GM23338 (cell line): ENCODE data around the gene SYNPO. TPM values are rescaled to one million over a fixed set of nuclear protein-coding genes. Genes with fewer than 3 reads are reported as not detected.

Source experiments
- ATAC-seq: fragments of 200-7000 bp; cut with Tn5 transposase; 3 replicates; pipeline ENCODE4 v1.9.1; 2020
- DNase-seq: peaks from one replicate; pipeline ENCODE4 v3.0.0-alpha.2; 2015; ENCODE audit warnings: low spot score
- H2AFZ ChIP-seq: fragments of 200-600 bp; sonication (generic); 2 replicates; pipeline ENCODE4 v1.8.0; 2016; ENCODE audit warnings: antibody characterized with exemption, mild to moderate bottlenecking, moderate library complexity
- H3F3A ChIP-seq: fragments of 200-600 bp; sonication (generic); replicated peaks from 2 replicates; pipeline ENCODE4 v1.8.0; 2017; ENCODE audit warnings: antibody characterized with exemption, mixed run types, low read depth
- H3K27ac ChIP-seq: fragments of 200-600 bp; sonication (generic); 2 replicates; pipeline ENCODE4 v1.6.1; 2016; ENCODE audit warnings: low read depth
- H3K27me3 ChIP-seq: fragments of 200-600 bp; sonication (generic); 2 replicates; pipeline ENCODE4 v1.8.0; 2016; ENCODE audit warnings: mild to moderate bottlenecking, mixed run types, moderate library complexity; ENCODE audit not compliant: insufficient read depth
- H3K36me3 ChIP-seq: fragments of 200-600 bp; sonication (generic); 2 replicates; pipeline ENCODE4 v1.8.0; 2016; ENCODE audit warnings: mild to moderate bottlenecking; ENCODE audit not compliant: insufficient read depth
- H3K4me1 ChIP-seq: fragments of 200-600 bp; sonication (generic); 2 replicates; pipeline ENCODE4 v1.8.0; 2016; ENCODE audit warnings: mild to moderate bottlenecking, moderate library complexity; ENCODE audit not compliant: insufficient read depth
- H3K4me2 ChIP-seq: fragments of 200-600 bp; sonication (generic); 2 replicates; pipeline ENCODE4 v1.7.1; 2017; ENCODE audit warnings: mixed run types
- H3K4me3 ChIP-seq: fragments of 200-600 bp; sonication (generic); 2 replicates; pipeline ENCODE4 v1.6.1; 2016; ENCODE audit warnings: mixed run types
- H3K79me2 ChIP-seq: fragments of 200-600 bp; sonication (generic); replicated peaks from 2 replicates; pipeline ENCODE4 v1.8.0; 2017; ENCODE audit warnings: mild to moderate bottlenecking; ENCODE audit not compliant: insufficient read depth
- H3K9me2 ChIP-seq: fragments of 200-600 bp; sonication (generic); 2 replicates; pipeline ENCODE4 v1.8.0; 2017; ENCODE audit not compliant: insufficient read depth
- H4K20me1 ChIP-seq: fragments of 200-600 bp; sonication (generic); replicated peaks from 2 replicates; pipeline ENCODE4 v1.8.0; 2017; ENCODE audit warnings: mild to moderate bottlenecking; ENCODE audit not compliant: insufficient read depth
- H3K27ac Mint-ChIP-seq: 2 replicates; pipeline ENCODE4 v1.8.0; 2020; ENCODE audit warnings: inconsistent platforms, mild to moderate bottlenecking, moderate library complexity, mixed read lengths
- H3K27me3 Mint-ChIP-seq: 3 replicates; pipeline ENCODE4 v1.8.0; 2022; ENCODE audit warnings: low read depth, mild to moderate bottlenecking, moderate library complexity, mixed read lengths, inconsistent platforms; ENCODE audit not compliant: insufficient read depth, poor library complexity
- H3K36me3 Mint-ChIP-seq: 3 replicates; pipeline ENCODE4 v1.8.0; 2021; ENCODE audit warnings: low read depth, mild to moderate bottlenecking, inconsistent platforms, moderate library complexity, mixed read lengths
- H3K4me1 Mint-ChIP-seq: 3 replicates; pipeline ENCODE4 v1.8.0; 2020; ENCODE audit warnings: mild to moderate bottlenecking, inconsistent platforms, mixed read lengths
- H3K4me3 Mint-ChIP-seq: 3 replicates; pipeline ENCODE4 v1.8.0; 2021; ENCODE audit warnings: moderate library complexity, mild to moderate bottlenecking, inconsistent platforms, mixed read lengths
- H3K9me3 Mint-ChIP-seq: 3 replicates; pipeline ENCODE4 v1.8.0; 2020; ENCODE audit warnings: moderate library complexity, mild to moderate bottlenecking, inconsistent platforms, mixed read lengths
- CREB1 ChIP-seq: fragments of 250-450 bp; sonication (Bioruptor Pico); IDR thresholded peaks from 2 replicates; pipeline ENCODE4 v1.5.0; 2020; ENCODE audit warnings: low read depth, mild to moderate bottlenecking, moderate library complexity
- EZH2 ChIP-seq: fragments of 200-600 bp; sonication (generic); IDR thresholded peaks from one replicate; pipeline ENCODE4 v1.8.0; 2017; ENCODE audit warnings: antibody characterized with exemption, mild to moderate bottlenecking, low read depth; ENCODE audit not compliant: unreplicated experiment
- NANOG ChIP-seq: IDR thresholded peaks from 2 replicates; pipeline ENCODE4 v1.6.1; 2016; ENCODE audit warnings: antibody characterized with exemption, borderline replicate concordance
- POLR2AphosphoS5 ChIP-seq: IDR thresholded peaks from 2 replicates; pipeline ENCODE4 v1.6.1; 2016; ENCODE audit warnings: antibody characterized with exemption, low read depth
- STAT1 ChIP-seq: IDR thresholded peaks from one replicate; pipeline ENCODE4 v1.6.1; 2016; ENCODE audit warnings: antibody characterized with exemption; ENCODE audit not compliant: unreplicated experiment
- ZNF114 ChIP-seq: fragments of 250-450 bp; sonication (Bioruptor Pico); IDR thresholded peaks from 2 replicates; pipeline ENCODE4 v1.5.0; 2020; ENCODE audit warnings: mild to moderate bottlenecking, moderate library complexity
- polyA plus RNA-seq: library from polyadenylated mRNA; unstranded; fragments of >200 nt; fragmentation: Nextera tagmentation; extraction: Ambion mirVana; gene quantifications from 2 replicates; pipeline ENCODE4 v1.2.1, GENCODE V29; 2016
- total RNA-seq: library from RNA; depleted of rRNA; stranded (reverse); fragments of >200 nt; shearing (Covaris generic); gene quantifications from 2 replicates; pipeline ENCODE4 v1.2.3, GENCODE V29; 2014
- TF ChIP-seq, protein P1 (sequence below), 2 experiments: fragments of 200-600 bp in 1 of 2; sonication (generic) in 1 of 2; conservative IDR thresholded peaks; 2 replicates each; pipeline versions ENCODE4 v1.5.1 to v1.6.1; 2016 to 2017; ENCODE audit warnings: antibody characterized with exemption in 2 of 2, low read depth in 2 of 2, mild to moderate bottlenecking in 2 of 2, moderate library complexity in 1 of 2
- TF ChIP-seq, protein P2 (sequence below): IDR thresholded peaks from one replicate; pipeline ENCODE4 v1.6.1; 2018; ENCODE audit warnings: antibody characterized with exemption; ENCODE audit not compliant: unreplicated experiment
- TF ChIP-seq, protein P3 (sequence below): fragments of 250-450 bp; sonication (Bioruptor Pico); IDR thresholded peaks from 2 replicates; pipeline ENCODE4 v1.5.0; 2020; ENCODE audit warnings: mild to moderate bottlenecking, moderate library complexity

The SYNPO gene
- total and polyA plus RNA-seq, 2 experiments from 2014 or later = 0.16 to 1.3 TPM

DNA sequence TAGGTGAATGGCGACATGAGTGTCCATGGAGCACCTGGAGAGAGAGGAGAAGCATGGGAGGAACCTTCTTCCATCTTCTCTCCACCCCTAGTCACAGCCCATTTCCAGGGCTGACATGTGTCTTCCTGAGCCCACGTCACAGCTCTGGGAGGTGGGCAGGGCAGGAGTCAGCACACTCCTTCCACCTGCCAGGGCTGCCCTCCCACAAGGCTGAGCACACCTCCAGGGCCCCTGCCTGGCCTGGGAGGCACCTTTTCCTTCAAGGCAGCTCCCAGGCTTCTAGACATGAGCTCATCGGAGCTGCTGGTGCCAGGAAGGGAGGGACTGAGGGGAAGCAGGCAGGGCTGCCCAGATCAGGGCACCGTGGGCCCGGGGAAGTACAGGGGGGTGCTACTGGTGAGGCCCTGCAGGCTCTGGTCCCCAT is 13.6 kb upstream of the SYNPO start:
- Histone ChIP-seq H2AFZ (no peak overlapping the region), H3K4me1 (peaks cover 7% of the 10 kb centered on the region; the same call in 1 of the 2 replicates), H3K4me3 (no peak overlapping the region), H3K79me2 (no peaks in the 10 kb centered on the region), H3K27me3 (peaks cover 24% of the 10 kb centered on the region), H4K20me1 (no peaks in the 10 kb centered on the region), H3K27ac (no peak overlapping the region), H3K36me3 (no peaks in the 10 kb centered on the region), H3K4me2 (no peak overlapping the region), H3F3A (0 out of 2 replicates have a peak, but pooled peaks cover 3% of the 10 kb centered on the region), H3K9me2 (no peaks in the 10 kb centered on the region)
- H3K36me3 Mint-ChIP-seq = no peaks in the 10 kb centered on the region; the same call in 2 of the 3 replicates
- H3K4me1 Mint-ChIP-seq = peaks cover 15% of the 10 kb centered on the region
- H3K4me3 Mint-ChIP-seq = no peak overlapping the region
- peaks cover 20% of the 10 kb centered on the region for H3K27me3 Mint-ChIP-seq
- ATAC-seq = no peak
- TF ChIP-seq ZNF114 = no peak
- TF ChIP-seq, protein P1, sequence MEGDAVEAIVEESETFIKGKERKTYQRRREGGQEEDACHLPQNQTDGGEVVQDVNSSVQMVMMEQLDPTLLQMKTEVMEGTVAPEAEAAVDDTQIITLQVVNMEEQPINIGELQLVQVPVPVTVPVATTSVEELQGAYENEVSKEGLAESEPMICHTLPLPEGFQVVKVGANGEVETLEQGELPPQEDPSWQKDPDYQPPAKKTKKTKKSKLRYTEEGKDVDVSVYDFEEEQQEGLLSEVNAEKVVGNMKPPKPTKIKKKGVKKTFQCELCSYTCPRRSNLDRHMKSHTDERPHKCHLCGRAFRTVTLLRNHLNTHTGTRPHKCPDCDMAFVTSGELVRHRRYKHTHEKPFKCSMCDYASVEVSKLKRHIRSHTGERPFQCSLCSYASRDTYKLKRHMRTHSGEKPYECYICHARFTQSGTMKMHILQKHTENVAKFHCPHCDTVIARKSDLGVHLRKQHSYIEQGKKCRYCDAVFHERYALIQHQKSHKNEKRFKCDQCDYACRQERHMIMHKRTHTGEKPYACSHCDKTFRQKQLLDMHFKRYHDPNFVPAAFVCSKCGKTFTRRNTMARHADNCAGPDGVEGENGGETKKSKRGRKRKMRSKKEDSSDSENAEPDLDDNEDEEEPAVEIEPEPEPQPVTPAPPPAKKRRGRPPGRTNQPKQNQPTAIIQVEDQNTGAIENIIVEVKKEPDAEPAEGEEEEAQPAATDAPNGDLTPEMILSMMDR (conservative IDR thresholded peaks at IDR 0.05; ENCODE audit: low read depth in 2 of 2) = no peak
- no peak for TF ChIP-seq EZH2
- no peak for TF ChIP-seq NANOG
- TF ChIP-seq POLR2AphosphoS5 = no peak
- TF ChIP-seq, protein P2, sequence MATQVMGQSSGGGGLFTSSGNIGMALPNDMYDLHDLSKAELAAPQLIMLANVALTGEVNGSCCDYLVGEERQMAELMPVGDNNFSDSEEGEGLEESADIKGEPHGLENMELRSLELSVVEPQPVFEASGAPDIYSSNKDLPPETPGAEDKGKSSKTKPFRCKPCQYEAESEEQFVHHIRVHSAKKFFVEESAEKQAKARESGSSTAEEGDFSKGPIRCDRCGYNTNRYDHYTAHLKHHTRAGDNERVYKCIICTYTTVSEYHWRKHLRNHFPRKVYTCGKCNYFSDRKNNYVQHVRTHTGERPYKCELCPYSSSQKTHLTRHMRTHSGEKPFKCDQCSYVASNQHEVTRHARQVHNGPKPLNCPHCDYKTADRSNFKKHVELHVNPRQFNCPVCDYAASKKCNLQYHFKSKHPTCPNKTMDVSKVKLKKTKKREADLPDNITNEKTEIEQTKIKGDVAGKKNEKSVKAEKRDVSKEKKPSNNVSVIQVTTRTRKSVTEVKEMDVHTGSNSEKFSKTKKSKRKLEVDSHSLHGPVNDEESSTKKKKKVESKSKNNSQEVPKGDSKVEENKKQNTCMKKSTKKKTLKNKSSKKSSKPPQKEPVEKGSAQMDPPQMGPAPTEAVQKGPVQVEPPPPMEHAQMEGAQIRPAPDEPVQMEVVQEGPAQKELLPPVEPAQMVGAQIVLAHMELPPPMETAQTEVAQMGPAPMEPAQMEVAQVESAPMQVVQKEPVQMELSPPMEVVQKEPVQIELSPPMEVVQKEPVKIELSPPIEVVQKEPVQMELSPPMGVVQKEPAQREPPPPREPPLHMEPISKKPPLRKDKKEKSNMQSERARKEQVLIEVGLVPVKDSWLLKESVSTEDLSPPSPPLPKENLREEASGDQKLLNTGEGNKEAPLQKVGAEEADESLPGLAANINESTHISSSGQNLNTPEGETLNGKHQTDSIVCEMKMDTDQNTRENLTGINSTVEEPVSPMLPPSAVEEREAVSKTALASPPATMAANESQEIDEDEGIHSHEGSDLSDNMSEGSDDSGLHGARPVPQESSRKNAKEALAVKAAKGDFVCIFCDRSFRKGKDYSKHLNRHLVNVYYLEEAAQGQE = no peak
- TF ChIP-seq, protein P3, sequence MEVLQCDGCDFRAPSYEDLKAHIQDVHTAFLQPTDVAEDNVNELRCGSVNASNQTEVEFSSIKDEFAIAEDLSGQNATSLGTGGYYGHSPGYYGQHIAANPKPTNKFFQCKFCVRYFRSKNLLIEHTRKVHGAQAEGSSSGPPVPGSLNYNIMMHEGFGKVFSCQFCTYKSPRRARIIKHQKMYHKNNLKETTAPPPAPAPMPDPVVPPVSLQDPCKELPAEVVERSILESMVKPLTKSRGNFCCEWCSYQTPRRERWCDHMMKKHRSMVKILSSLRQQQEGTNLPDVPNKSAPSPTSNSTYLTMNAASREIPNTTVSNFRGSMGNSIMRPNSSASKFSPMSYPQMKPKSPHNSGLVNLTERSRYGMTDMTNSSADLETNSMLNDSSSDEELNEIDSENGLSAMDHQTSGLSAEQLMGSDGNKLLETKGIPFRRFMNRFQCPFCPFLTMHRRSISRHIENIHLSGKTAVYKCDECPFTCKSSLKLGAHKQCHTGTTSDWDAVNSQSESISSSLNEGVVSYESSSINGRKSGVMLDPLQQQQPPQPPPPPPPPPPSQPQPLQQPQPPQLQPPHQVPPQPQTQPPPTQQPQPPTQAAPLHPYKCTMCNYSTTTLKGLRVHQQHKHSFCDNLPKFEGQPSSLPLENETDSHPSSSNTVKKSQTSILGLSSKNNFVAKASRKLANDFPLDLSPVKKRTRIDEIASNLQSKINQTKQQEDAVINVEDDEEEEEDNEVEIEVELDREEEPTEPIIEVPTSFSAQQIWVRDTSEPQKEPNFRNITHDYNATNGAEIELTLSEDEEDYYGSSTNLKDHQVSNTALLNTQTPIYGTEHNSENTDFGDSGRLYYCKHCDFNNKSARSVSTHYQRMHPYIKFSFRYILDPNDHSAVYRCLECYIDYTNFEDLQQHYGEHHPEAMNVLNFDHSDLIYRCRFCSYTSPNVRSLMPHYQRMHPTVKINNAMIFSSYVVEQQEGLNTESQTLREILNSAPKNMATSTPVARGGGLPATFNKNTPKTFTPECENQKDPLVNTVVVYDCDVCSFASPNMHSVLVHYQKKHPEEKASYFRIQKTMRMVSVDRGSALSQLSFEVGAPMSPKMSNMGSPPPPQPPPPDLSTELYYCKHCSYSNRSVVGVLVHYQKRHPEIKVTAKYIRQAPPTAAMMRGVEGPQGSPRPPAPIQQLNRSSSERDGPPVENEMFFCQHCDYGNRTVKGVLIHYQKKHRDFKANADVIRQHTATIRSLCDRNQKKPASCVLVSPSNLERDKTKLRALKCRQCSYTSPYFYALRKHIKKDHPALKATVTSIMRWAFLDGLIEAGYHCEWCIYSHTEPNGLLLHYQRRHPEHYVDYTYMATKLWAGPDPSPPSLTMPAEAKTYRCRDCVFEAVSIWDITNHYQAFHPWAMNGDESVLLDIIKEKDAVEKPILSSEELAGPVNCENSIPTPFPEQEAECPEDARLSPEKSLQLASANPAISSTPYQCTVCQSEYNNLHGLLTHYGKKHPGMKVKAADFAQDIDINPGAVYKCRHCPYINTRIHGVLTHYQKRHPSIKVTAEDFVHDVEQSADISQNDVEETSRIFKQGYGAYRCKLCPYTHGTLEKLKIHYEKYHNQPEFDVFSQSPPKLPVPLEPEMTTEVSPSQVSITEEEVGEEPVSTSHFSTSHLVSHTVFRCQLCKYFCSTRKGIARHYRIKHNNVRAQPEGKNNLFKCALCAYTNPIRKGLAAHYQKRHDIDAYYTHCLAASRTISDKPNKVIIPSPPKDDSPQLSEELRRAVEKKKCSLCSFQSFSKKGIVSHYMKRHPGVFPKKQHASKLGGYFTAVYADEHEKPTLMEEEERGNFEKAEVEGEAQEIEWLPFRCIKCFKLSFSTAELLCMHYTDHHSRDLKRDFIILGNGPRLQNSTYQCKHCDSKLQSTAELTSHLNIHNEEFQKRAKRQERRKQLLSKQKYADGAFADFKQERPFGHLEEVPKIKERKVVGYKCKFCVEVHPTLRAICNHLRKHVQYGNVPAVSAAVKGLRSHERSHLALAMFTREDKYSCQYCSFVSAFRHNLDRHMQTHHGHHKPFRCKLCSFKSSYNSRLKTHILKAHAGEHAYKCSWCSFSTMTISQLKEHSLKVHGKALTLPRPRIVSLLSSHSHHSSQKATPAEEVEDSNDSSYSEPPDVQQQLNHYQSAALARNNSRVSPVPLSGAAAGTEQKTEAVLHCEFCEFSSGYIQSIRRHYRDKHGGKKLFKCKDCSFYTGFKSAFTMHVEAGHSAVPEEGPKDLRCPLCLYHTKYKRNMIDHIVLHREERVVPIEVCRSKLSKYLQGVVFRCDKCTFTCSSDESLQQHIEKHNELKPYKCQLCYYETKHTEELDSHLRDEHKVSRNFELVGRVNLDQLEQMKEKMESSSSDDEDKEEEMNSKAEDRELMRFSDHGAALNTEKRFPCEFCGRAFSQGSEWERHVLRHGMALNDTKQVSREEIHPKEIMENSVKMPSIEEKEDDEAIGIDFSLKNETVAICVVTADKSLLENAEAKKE (CRISPR knock-in tag) = no peak
- no peak for TF ChIP-seq CREB1 (CRISPR knock-in tag)
- no peak for TF ChIP-seq STAT1
- no peak overlapping the region for H3K27ac Mint-ChIP-seq
- no peaks in the 10 kb centered on the region for H3K9me3 Mint-ChIP-seq
- no peak for DNase-seq
